ENCODE data around the gene THAP10.

The THAP10 gene

GRCh38 chr15:70833861-70834765, 58.1 kb downstream of the THAP10 start:
- TF ChIP-seq CTCF (IDR thresholded peaks at IDR 0.05; ENCODE audit: extremely low read depth, missing control alignments), result no peak
- DNase-seq (ENCODE audit: low spot score), result no peak

GRCh38 chr15:70833422-70833821, 58.8 kb downstream of the THAP10 start:
- DNase-seq (ENCODE audit: low spot score), result no peak
- no peak for TF ChIP-seq CTCF (IDR thresholded peaks at IDR 0.05; ENCODE audit: extremely low read depth, missing control alignments)

- DNase-seq (ENCODE audit: low spot score), result no peak
- no peak for TF ChIP-seq CTCF (IDR thresholded peaks at IDR 0.05; ENCODE audit: extremely low read depth, missing control alignments)
Observed at GRCh38 chr15:70832176-70832575, 60.1 kb downstream of the THAP10 start.

All from GM20000 (cell line).